GM18517 (cell line): ENCODE data around the gene SETBP1.

Experiments used
- ATAC-seq: cut with Tn5 transposase; IDR thresholded peaks from one replicate; pipeline ENCODE4 v1.9.1; 2021; ENCODE audit warnings: mild to moderate bottlenecking, moderate library complexity; ENCODE audit not compliant: unreplicated experiment

The SETBP1 gene

DNA sequence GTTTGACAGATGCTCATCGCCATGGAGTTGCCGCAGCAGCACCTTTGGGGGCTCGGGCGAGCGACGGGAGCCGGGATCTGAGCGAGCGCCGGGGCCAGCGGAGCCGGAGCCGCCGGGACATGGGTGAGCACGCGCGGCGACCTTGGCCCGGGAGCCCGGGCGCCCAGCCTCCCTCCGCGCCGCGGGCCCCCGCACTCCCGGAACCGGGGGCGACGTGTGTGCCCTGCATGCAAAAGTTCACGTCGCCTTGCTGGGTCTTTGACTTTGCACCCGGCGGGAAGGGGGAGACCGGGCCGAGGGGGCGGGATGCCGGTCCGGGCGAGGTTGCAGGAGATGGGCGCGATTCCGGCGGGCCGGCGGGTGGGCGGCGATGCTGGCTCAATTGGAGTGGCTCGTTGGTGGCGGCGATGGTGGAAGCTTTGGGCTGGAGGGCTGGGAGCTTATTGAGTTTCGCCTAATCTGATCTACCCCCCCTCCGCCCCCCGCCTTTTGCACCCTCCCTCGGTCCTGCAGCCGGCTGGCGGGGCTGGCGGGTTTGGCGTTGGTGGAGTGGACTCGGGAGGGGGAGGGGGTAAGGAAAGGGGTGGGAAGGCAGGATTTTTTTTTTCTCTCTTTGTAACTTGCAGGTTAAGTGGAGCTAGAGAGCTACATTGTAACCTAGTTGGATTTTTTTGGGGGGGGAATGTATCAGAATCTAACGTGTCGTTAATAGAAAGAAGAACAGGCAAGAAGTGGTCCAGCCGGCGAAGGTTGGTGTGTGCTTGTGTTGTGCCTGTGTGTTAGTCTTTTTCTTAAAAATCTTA is at the start of gene SETBP1:
TSS of gene SETBP1 (plus strand) at position 616 of the 803 bp plus-strand sequence. CDS start 20,459 bp downstream, outside the sequence.
- ATAC-seq: peak; percentile 28

DNA sequence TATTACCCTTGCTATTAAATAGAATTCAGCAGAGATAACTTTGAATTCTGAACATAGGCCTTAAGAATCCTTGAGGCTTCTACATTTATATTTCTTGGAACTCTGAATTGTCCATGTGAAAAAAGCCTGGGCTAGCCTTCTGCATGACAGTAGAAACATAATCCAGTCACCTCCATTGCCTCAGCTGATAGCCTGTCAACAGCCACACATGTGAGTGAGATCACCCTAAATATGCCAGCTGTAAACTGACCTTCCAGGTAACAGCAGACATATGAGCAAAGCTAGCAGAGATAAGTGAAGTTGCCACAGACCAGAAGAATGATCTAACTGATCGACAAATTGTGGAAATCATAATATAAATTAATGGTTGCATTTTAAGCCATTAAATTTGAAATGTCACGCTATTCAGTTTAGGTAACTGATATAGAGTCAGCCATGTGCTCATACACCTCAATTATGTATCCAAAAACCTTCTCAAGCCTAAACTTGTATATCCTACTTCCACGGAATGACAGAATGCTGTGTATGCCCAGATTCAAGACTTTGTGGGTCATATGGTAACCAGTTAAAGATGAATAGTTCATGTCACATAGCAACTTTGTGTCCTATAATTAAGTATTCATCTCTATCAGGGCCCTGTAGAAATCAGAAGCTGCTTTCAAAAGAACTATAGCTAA is 48.1 kb upstream of the SETBP1 start:
- no peak for ATAC-seq

DNA sequence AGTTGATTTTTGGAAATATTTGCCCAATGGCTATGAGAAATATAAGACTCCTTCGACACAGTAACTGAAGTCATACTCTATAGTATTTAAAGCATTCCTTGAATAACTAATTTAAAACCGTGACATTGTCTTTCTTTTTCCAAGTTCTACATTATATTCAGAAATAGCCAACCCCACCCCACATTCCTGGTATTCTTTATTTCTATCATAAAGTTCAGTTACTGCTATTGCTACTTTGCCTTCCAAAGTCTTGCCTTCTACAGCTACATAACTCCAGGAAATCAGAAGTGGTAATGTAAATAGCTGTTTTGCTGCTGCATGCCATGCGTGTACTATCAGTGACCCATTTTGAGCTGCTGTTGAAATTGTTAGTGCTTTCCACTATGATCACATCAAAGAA is 45.1 kb upstream of the SETBP1 start:
- ATAC-seq: no peak

DNA sequence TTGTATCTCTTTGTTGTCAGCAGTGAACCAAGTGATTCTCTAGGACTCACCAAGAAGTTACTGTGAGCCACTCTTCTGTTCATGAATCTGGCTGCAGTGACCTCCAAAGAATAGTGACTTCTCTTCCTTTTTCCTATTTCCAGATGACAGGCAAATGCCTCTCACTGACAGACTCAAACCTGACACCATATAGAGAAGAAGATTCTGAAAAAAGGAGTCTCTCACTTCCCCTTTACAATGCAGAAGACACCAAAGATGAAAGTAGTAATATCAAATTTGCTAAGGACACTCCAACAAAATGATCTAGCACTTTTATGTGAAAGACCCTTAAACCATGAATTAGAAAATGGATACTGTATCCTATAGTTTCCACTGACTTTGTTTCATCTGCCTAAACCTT is 44.4 kb upstream of the SETBP1 start:
- ATAC-seq: no peak

DNA sequence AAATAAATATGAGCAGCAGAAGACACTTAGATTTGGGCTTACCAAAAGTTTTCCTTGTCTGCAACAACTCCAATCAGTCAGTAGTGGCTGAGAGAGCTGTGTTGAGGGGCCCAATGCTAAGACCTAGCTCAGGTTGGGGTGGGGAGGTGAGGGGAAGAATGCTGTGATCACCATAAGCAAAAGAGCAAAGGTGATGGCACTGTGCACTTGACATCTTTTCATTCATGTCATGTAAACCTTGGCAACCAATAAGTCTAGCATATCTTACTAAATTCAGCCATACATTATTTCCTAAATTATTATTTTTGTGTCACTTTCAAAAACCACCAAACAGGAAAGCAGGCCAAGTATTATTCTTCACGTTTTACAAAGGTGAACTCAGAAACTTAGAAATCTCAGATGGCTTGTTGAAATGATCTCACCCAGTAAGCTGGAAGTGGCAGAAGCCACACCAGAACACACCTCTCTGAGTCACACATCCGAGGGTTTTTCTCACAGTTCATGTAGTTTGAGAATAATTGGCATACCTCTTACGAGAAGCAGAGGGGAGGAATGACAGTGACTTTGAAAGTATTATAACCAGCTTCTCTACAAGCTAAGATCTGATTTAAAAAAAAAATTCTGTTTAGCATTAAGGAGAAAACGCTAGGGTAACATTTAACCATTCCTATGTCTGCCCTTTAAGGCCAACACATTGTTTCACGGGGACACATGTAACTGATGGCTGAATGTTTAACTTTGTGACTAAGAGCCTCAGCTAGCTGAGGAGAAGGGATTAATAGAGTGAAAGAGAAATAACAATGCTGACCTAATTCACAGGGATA is 43.3 kb upstream of the SETBP1 start:
- no peak for ATAC-seq

DNA sequence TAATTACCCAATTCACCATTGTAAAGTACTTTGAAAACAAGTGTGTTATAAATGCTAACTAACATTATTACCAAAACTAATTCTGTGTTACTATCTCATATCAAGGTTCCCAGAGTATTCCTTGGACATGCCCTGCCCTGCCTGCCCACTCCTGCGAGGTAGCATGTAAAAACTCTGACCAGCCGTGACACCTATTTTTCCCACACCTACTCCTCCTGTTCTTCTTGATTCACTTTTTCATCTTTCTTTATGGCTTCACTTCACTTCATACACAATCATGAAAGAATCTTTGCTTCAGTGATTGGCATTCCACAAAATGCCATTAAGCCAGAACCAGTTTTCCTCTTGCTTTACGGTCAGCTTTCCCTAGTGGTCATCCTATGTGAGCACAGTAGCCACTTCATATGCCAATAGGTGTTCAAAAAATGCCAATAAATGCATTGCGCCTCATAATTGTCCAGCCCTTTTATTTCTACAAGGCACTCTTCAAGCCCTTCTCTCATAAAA is 42.6 kb upstream of the SETBP1 start:
- no peak for ATAC-seq

DNA sequence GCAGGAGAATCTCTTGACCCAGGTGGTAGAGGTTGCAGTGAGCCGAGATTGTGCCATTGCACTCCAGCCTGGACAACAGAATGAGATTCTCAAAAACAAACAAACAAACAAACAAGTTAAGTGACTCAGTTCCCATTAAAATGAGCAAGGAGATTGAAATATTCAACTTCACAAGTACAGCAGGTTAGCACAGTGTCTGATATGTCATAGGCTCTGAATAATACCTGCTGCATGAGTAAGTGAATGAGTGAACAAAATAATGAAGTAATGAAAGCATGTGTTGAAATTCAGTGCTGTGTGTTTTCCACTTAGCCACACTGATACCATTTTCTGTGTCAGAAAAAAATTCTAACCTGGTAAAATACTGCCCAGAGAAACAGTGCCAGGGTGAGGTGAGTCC is 41.9 kb upstream of the SETBP1 start:
- no peak for ATAC-seq

DNA sequence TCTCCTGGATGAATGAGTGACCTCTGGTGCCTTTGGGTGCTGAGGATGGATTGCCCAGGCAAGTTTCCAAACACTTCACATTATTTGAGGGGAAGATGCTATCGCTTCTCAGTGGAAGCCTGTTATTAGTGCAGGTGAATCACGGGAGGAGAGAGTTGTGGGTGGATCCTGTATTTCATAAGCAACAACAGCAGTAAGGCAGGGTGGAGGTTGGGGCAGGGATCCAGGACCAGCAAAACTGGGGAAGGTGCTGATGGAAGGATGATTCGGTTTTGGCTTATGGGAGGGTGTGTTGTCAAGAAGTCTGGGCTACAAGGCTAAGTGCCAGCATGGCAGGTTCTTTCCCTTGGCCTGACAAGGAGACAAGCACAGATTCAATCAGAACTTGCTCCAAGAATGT is 37.7 kb upstream of the SETBP1 start:
- ATAC-seq: no peak

DNA sequence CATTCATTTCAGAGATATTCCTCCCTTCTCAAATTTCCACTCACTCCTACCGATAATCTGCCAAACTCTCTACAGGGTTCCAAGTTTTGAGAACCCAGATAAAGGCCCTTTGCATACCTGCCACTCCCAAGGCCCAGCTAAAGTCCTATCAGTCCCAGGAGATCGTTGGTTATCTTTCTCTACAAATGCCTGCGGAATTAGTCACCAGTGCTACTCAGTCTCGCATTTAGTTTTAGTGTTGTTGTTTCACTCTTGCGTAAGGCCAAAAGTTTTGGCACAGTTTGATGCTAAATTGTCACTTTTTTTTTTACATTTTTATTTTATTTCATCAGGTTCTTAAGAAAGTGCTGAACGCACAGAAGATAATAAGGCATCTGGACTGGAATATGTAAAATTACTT is 29.2 kb upstream of the SETBP1 start:
- ATAC-seq: no peak

DNA sequence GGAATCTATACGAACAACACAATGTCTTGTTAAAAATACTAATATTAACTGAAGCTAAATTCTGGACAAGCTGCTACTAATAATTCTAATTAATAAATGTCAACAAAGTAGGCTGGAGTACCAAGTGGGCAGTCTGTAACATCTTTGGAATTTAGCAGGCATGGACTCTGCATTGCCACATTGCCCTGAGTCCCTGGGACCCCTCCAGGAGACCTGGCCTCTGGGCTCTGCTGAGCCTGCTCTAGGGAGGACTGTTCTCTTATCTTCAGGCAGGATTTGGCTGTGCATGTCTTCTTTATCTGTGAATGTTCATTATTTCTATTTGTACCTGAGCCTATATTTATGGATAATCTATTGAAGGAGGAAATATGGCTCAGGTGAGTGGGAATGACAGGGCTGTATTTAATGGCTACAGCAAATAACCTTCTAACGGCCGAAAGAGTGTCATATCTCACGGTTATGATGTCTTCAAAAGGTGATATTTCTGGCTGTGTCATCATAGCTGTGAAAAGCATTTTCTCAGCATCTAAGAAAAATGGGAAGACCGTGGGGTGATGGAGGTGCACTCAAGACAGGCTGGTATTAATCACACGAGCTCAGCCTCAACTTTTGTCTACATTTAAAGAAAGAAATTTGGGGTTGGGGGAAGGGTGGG is 28.6 kb upstream of the SETBP1 start:
- ATAC-seq: no peak

DNA sequence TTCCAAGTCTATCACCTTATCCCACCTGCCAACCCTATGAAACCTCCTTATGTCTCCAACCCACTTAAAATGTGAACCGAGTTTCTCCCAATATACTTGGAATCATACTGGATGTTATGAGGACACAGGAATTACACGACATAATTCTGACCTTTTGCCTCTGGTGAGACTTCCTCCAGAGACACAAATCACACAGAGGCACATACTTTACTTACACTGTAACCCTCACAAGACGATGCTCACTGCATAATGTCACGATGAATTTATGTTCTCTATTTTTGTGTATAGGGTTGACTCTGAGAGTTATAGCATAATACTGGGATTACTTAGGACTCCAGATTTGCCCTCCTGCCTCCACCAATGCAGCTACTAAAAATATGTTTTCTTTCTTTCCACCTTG is 28.0 kb upstream of the SETBP1 start:
- no peak for ATAC-seq

DNA sequence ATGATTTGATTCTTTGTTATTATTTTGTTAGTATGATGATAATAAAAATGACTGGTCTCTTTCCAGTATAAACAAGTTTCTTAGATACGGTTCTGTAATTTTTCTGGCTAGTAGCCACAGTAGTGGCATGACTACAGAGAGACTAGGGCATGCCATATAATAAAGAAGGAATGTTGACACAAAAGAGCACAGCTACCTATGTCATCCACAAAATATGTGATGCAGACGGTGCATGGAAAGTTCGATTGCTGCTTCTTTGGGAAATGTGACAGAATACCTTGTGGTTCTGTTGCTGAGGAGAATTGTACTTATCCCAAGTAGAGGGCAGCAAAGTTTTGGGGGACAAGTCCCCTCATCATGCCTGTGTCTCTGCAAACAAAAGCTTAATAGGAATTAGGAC is 26.1 kb upstream of the SETBP1 start:
- no peak for ATAC-seq

DNA sequence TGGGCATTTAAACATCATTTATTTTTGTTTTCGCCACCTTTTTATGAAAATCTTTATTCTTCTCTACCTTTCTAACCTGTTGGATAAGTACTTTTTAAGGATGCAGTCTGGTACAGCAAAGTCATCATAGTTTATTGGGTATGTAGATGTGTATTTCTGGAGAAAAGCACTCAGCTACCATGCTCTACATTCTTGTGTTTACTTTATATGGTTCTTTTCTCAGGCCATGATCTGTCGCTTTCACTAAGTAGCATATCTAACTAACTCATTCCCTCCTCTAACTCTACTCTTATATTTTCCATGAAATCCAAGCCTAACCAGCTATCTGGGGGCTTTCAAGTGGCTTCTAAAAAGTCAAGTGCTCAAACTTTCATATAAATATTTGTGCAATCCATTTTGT is 25.3 kb upstream of the SETBP1 start:
- ATAC-seq: no peak

DNA sequence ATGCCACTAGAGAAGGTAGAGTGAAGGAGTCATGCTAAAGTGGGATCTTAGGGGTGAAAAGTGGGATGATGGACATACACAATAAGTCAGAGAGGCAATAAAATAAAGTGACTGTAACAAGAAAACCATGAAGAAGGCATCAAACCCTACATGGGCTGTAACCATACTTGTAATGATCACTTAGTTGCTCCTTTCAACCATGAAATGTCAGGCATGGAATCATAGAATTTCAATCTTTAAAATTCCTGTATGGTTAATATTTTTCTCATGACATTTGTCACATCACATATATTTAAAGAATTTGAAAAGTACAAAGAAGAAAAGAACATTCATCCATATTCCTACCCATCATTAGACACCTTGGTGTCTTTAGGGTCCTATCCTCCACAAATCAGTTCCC is 20.9 kb upstream of the SETBP1 start:
- ATAC-seq: no peak

DNA sequence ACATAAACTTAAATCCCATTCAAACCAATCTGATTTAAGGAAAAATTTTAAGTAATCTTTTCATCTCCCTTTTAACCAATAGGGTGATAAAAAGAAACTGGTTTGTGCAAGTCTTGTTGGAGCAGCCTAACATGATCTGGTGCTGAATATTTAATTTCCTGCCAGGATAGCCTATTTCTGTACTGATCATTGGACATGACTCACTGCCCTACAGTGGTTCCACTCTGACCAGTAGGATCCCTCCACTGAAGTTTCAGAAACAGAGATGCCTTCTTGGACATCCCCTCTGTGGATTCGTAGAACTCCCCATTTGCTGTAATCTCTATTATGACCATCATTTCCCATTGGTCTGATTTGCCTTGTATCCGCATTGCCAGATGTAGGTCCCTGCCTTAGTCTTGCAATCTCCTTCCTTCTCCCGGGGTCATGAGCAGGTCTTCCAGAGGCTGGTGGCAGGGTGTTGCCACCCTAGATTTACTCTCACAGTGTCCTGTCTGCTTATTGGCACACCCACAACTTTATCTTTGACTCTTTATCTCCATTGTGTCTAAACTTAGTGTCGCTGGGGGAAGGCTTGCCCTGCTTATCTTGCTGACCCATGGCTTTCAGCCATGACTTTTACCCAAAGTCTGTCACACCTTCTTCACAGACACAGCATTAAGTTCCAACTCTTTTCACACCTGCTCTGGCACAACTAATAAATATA is 12.3 kb upstream of the SETBP1 start:
- ATAC-seq: no peak

DNA sequence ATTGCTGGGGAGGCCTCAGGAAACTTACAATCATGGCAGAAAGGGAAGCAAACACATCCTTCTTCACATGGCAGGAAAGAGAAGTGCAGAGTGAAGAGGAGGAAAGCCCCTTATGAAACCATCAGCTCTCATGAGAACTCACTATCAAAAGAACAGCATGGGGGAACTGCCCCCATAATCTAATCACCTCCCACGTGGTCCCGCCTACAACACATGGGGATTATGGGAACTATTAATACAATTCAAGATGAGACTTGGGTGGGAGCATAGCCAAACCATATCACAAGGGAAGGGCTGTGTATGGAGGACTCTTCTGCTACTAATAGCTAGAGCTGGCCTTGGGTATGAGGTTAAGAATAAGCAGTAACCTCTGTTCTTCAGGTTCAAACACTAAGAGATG is 8.8 kb upstream of the SETBP1 start:
- ATAC-seq: no peak

DNA sequence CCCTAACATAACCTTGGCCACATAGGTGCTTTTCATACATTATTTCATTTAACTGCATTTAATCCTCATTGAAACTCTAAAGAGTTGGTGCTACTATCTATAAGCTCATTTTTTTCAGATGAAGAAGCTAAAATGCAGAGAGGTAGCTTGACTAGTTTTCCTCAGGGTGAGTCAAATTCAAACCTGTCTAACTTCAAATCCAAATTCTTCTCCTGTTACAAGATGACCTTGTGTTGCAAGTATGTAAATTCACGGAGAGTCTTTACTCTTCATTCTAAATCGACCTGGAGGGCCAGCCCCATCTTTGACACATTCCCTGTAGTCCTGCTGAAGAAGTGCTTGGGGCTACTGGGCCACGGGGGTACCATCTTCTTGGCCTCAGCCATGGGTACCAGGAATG is 8.2 kb upstream of the SETBP1 start:
- ATAC-seq: no peak

DNA sequence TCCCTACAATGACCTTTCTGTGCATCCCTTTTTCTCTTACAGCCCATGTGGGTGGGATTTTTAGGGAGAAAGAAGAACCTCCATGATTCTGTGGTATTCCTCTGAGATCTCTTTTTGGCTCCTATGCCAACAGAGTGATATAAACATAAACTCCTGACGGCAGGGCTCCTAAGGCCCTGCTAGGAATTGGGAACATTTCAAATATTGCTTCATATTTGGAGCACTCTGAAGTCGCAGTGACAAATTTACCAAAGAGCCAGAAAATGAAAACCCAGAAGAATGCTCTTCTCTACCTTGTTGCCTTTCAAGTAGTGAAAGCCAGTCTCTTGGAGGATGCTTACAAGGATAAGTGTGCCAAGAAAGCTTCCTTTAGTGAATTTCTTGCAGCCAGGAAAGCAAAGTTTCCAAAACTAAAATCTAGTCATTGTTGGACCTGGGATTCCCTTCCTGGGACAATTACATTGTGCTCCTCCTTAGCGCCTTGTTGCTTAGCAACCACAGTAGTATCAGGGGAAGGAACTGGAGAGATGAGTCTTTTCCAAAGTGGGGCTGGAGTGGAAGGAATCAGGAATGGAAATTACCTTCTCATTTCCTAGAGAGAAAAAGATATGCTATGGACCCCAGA is 7.3 kb upstream of the SETBP1 start:
- no peak for ATAC-seq

DNA sequence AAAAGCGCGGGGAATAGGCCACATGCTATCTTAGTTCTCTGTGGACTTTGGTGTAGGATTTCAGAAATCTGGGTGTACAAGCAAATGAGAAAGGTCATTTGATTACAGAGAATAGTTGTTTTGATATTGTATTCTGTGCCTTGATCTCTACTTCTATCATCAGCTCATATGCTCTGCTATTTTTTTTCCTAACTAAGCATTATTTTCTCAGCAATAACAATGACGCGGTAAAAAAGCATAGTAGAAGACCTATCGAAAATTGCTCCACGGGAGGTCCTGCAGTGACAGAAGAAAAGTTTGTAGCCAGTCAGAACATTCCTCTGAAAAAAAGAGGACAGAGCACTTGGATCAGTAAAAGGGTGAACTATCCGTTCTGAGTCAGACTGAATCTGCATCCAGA is 2.8 kb upstream of the SETBP1 start:
- ATAC-seq: no peak

DNA sequence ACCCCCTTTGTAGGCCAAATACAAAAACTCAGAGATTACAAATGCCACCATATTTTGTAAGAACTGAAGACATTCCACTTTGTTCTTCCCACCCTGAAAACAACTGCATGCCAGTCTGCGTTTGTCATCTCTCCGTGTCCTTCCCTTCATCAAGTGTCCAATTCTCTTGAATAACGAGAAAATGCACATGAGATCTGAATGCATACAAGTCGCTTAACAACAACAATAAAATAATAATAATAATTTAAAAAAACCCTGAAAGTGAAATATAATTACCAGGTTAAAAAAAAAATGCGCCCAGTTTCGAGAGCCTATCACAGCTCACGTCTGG is 2.0 kb upstream of the SETBP1 start:
- ATAC-seq: peak; percentile 3
